DOHH2 (cell line): Measurements from ENCODE around the gene NUP210L.

Source experiments
- CTCF ChIP-seq: fragments of 200-600 bp; sonication (generic); IDR thresholded peaks from one replicate; pipeline ENCODE4 v1.5.1; 2014; ENCODE audit warnings: antibody characterized with exemption, mild to moderate bottlenecking, low read depth, low read length; ENCODE audit not compliant: poor library complexity, severe bottlenecking
- EZH2phosphoT487 ChIP-seq: fragments of 200-600 bp; sonication (generic); IDR thresholded peaks from 2 replicates; pipeline ENCODE4 v1.6.1; 2017; ENCODE audit warnings: borderline replicate concordance, mild to moderate bottlenecking, antibody characterized with exemption, low read length, moderate library complexity, mixed read lengths

- no peak for TF ChIP-seq CTCF
- TF ChIP-seq EZH2phosphoT487, result no peak
Observed at GRCh38 chr1:154181944-154182343, 27.1 kb upstream of the NUP210L start.
